ENCODE results near the gene CLUH.
"Not testable (repeated sequence)": the region's sequence is repeated elsewhere in the genome, so short reads cannot be mapped to it uniquely, and the experiment has no call there.

Gene CLUH

GRCh38 chr17:2701996-2702741 is 9.4 kb downstream of the CLUH start:
- DNase-seq = no peak

- no peak for DNase-seq
Measured at GRCh38 chr17:2701161-2701995, 10.2 kb downstream of the CLUH start.

GRCh38 chr17:2700491-2701141 is 10.9 kb downstream of the CLUH start:
- DNase-seq = no peak

GRCh38 chr17:2700030-2700490 is 11.5 kb downstream of the CLUH start:
- DNase-seq = no peak

GRCh38 chr17:2699216-2699805 is 12.3 kb downstream of the CLUH start:
- DNase-seq = not testable (repeated sequence)

- no peak for DNase-seq
Measured at GRCh38 chr17:2697611-2698162, 13.9 kb downstream of the CLUH start.

GRCh38 chr17:2695961-2696760 is 15.4 kb downstream of the CLUH start:
- DNase-seq = no peak

GRCh38 chr17:2695243-2695960 is 16.2 kb downstream of the CLUH start:
- no peak for DNase-seq

- DNase-seq = no peak
Measured at GRCh38 chr17:2694381-2695242, 17.0 kb downstream of the CLUH start.

- no peak for DNase-seq
Measured at GRCh38 chr17:2693561-2694380, 17.8 kb downstream of the CLUH start.

- no peak for DNase-seq
Measured at GRCh38 chr17:2692781-2693135, 18.8 kb downstream of the CLUH start.

- DNase-seq = no peak
Measured at GRCh38 chr17:2691965-2692780, 19.4 kb downstream of the CLUH start.

GRCh38 chr17:2691069-2691871 is 20.3 kb downstream of the CLUH start:
- no peak for DNase-seq

GRCh38 chr17:2690165-2691068 is 21.1 kb downstream of the CLUH start:
- DNase-seq = no peak

- no peak for DNase-seq
Measured at GRCh38 chr17:2689411-2690164, 22.0 kb downstream of the CLUH start.

All from fibroblast of skin of scalp (primary cell).